GM12878 (cell line): ENCODE data around the gene REM2. TPM values are rescaled to one million over a fixed set of nuclear protein-coding genes. Genes with fewer than 3 reads are reported as not detected.
A peak's percentile ranks its signal among the peaks of the same experiment; 100 is the strongest.

Experiments
- ATF7 ChIP-seq: fragments of 450-650 bp; IDR thresholded peaks from 2 replicates; pipeline ENCODE4 v1.6.1; 2016; ENCODE audit warnings: low read depth, mild to moderate bottlenecking
- CBX3 ChIP-seq: fragments of 200-600 bp; sonication (generic); IDR thresholded peaks from 2 replicates; pipeline ENCODE4 v1.6.1; 2016; ENCODE audit warnings: low read depth, borderline replicate concordance
- E2F4 ChIP-seq: IDR thresholded peaks from 2 replicates; pipeline ENCODE4 v1.6.1; 2012; ENCODE audit warnings: low read depth, low read length, improper control_type of control experiment
- EED ChIP-seq: sonication (generic); IDR thresholded peaks from 2 replicates; pipeline ENCODE4 v1.6.1; 2016; ENCODE audit warnings: antibody characterized with exemption, low read depth
- EP300 ChIP-seq, 2 experiments: fragments of 150-350 bp in 1 of 2; IDR thresholded peaks; 2 replicates each; pipeline ENCODE4 v1.6.1; 2011 to 2012; ENCODE audit warnings: low read depth in 2 of 2, low read length in 2 of 2, borderline replicate concordance in 1 of 2, improper control_type of control experiment in 1 of 2, inconsistent platforms in 1 of 2; ENCODE audit not compliant: control insufficient read depth in 1 of 2
- ETV6 ChIP-seq, 2 experiments: fragments of 450-650 bp in 1 of 2; IDR thresholded peaks in 1 of 2; conservative IDR thresholded peaks in 1 of 2; 2 replicates each; pipeline ENCODE4 v1.6.1; 2014; ENCODE audit warnings: antibody characterized with exemption in 1 of 2, borderline replicate concordance in 1 of 2, low read depth in 1 of 2, mild to moderate bottlenecking in 1 of 2, moderate library complexity in 1 of 2
- HDAC2 ChIP-seq: fragments of 200-600 bp; sonication (generic); IDR thresholded peaks from 2 replicates; pipeline ENCODE4 v1.6.1; 2017
- HDAC6 ChIP-seq: fragments of 200-600 bp; sonication (generic); IDR thresholded peaks from one replicate; pipeline ENCODE4 v1.8.0; 2017; ENCODE audit warnings: antibody characterized with exemption; ENCODE audit not compliant: unreplicated experiment
- KLF5 ChIP-seq: fragments of 450-650 bp; IDR thresholded peaks from 2 replicates; pipeline ENCODE4 v1.6.1; 2014; ENCODE audit warnings: mild to moderate bottlenecking; ENCODE audit not compliant: partially characterized antibody
- MAX ChIP-seq: IDR thresholded peaks from 2 replicates; pipeline ENCODE4 v1.6.1; 2012; ENCODE audit warnings: low read depth, low read length, improper control_type of control experiment
- NFYB ChIP-seq: IDR thresholded peaks from 2 replicates; pipeline ENCODE4 v1.6.1; 2011; ENCODE audit warnings: low read depth, mild to moderate bottlenecking, low read length, improper control_type of control experiment, moderate library complexity; ENCODE audit not compliant: insufficient read depth
- PBX3 ChIP-seq: IDR thresholded peaks from 2 replicates; pipeline ENCODE4 v1.6.1; 2011; ENCODE audit warnings: mild to moderate bottlenecking, low read depth, low read length, moderate library complexity; ENCODE audit not compliant: insufficient replicate concordance
- POU2F2 ChIP-seq: IDR thresholded peaks from 3 replicates; pipeline ENCODE4 v1.6.1; 2011; ENCODE audit warnings: low read depth, mild to moderate bottlenecking, low read length, borderline replicate concordance
- RCOR1 ChIP-seq: conservative IDR thresholded peaks from 2 replicates; pipeline ENCODE4 v1.6.1; 2012; ENCODE audit warnings: low read depth, low read length, improper control_type of control experiment
- SP1 ChIP-seq: IDR thresholded peaks from one replicate; pipeline ENCODE4 v1.6.1; 2011; ENCODE audit warnings: low read depth, low read length
- TCF12 ChIP-seq: IDR thresholded peaks from 2 replicates; pipeline ENCODE4 v1.6.1; 2011; ENCODE audit warnings: low read depth, mild to moderate bottlenecking, low read length
- ZBED1 ChIP-seq: IDR thresholded peaks from 2 replicates; pipeline ENCODE4 v1.6.1; 2016; ENCODE audit warnings: borderline replicate concordance
- ZNF384 ChIP-seq: IDR thresholded peaks from 2 replicates; pipeline ENCODE4 v1.6.1; 2012; ENCODE audit warnings: low read depth, mild to moderate bottlenecking, low read length, improper control_type of control experiment, borderline replicate concordance
- ZNF622 ChIP-seq: fragments of 450-650 bp; IDR thresholded peaks from 2 replicates; pipeline ENCODE4 v1.6.1; 2017; ENCODE audit warnings: mild to moderate bottlenecking, inconsistent platforms
- ZNF687 ChIP-seq: fragments of 450-650 bp; IDR thresholded peaks from 2 replicates; pipeline ENCODE4 v1.6.1; 2017; ENCODE audit warnings: mild to moderate bottlenecking, moderate library complexity
- polyA plus RNA-seq, 11 experiments: library from polyadenylated mRNA; depleted of rRNA in 4 of 11; unstranded in 6 of 11; stranded (reverse) in 5 of 11; fragments of >200 nt; fragmentation: Nextera tagmentation in 4 of 11; fragmentation: Illumina TruSeq in 1 of 11; extraction: Ambion mirVana in 4 of 11; extraction: Trizol in 1 of 11; gene quantifications; 1 replicate in 1 of 11; 2 replicates in 10 of 11; pipeline versions ENCODE4 v1.2.1 to v1.2.3, GENCODE V29; 2011 to 2016; ENCODE audit warnings: inconsistent platforms in 2 of 11, missing spikeins in 2 of 11, low read depth in 1 of 11
- total RNA-seq, 4 experiments: library from RNA; depleted of rRNA in 3 of 4; stranded (reverse); fragments of >200 nt in 3 of 4; fragmentation: Illumina TruSeq in 1 of 4; extraction: Trizol in 1 of 4; gene quantifications; 2 replicates each; pipeline versions ENCODE4 v1.2.1 to v1.2.3, GENCODE V29; 2013 to 2021

REM2 gene
- total and polyA plus RNA-seq, 10 of the 15 experiments (the other 5 are each of a cell fraction or from before 2014, with no cell fraction given) = 0.27 to 1.5 (median 0.83) TPM

- peak; percentile 92 for TF ChIP-seq SP1
- peak; percentile 49 for TF ChIP-seq POU2F2
- TF ChIP-seq PBX3 = no peak
- no peak for TF ChIP-seq CBX3
- TF ChIP-seq ZNF687 = no peak
- TF ChIP-seq KLF5 = peak; percentile 39
- TF ChIP-seq MAX = peak; percentile 89
- no peak for TF ChIP-seq EP300 (IDR thresholded peaks at IDR 0.05; ENCODE audit: borderline replicate concordance in 1 of 2, control insufficient read depth in 1 of 2, low read depth in 2 of 2, low read length in 2 of 2)
- peak; percentile 74 for TF ChIP-seq ATF7
- TF ChIP-seq HDAC2 = no peak
- TF ChIP-seq RCOR1 = peak; percentile 86; the same call in 1 of the 2 replicates
- peak; percentile 73 for TF ChIP-seq EED
- no peak for TF ChIP-seq HDAC6
- no peak; the same call in 1 of the 2 replicates for TF ChIP-seq ZBED1
- no peak for TF ChIP-seq ETV6 (conservative IDR thresholded peaks at IDR 0.05 in 1 of 2, IDR thresholded peaks at IDR 0.05 in 1 of 2; ENCODE audit: borderline replicate concordance in 1 of 2, low read depth in 1 of 2)
- TF ChIP-seq ZNF384 = no peak
- TF ChIP-seq TCF12 = no peak
- no peak for TF ChIP-seq ZNF622
- TF ChIP-seq NFYB = peak; percentile 86
- TF ChIP-seq E2F4 = no peak
Measured at GRCh38 chr14:22929104-22929960, 46.3 kb downstream of the REM2 start, which contains the start of gene PRMT5 (continued).
